Keratinocyte (primary cell): ENCODE data around the gene AIRE.

Experiments
- EZH2 ChIP-seq: IDR thresholded peaks from one replicate; pipeline ENCODE4 v1.6.1; 2012; ENCODE audit warnings: inconsistent platforms, mild to moderate bottlenecking, low read length, moderate library complexity
- TF ChIP-seq, protein P1 (sequence below), 3 experiments: IDR thresholded peaks in 1 of 3; conservative IDR thresholded peaks in 1 of 3; optimal IDR thresholded peaks in 1 of 3; 2 replicates in 2 of 3; 3 replicates in 1 of 3; pipeline versions ENCODE3 to v1.5.1; 2011; ENCODE audit warnings: low read length in 3 of 3, mild to moderate bottlenecking in 3 of 3, moderate library complexity in 2 of 3, control low read depth in 1 of 3, inconsistent platforms in 1 of 3; ENCODE audit not compliant: insufficient read depth in 2 of 3; ENCODE audit errors: extremely low read depth in 1 of 3

DNA sequence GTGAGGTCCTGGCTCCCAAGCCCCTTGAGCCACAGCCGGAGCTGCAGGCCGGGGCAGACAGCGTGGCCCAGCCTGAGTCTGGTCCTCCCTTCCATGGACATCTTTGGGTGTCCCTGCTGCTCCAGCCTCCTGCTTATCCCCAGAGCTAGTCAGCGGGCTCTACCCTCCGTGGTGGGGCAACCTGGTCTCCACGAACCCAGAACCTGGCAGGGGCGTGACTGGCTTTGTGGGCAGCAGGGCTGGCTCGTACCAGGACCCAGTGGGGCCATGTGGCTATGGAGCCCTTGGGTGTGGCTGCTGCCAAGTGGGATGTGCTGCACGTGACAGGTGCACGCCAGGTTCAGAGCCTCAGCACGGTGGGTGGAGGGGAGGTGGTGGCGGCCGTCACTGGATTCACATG is 35.2 kb downstream of the AIRE start:
- TF ChIP-seq, protein P1, sequence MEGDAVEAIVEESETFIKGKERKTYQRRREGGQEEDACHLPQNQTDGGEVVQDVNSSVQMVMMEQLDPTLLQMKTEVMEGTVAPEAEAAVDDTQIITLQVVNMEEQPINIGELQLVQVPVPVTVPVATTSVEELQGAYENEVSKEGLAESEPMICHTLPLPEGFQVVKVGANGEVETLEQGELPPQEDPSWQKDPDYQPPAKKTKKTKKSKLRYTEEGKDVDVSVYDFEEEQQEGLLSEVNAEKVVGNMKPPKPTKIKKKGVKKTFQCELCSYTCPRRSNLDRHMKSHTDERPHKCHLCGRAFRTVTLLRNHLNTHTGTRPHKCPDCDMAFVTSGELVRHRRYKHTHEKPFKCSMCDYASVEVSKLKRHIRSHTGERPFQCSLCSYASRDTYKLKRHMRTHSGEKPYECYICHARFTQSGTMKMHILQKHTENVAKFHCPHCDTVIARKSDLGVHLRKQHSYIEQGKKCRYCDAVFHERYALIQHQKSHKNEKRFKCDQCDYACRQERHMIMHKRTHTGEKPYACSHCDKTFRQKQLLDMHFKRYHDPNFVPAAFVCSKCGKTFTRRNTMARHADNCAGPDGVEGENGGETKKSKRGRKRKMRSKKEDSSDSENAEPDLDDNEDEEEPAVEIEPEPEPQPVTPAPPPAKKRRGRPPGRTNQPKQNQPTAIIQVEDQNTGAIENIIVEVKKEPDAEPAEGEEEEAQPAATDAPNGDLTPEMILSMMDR (optimal IDR thresholded peaks at IDR 0.05 in 1 of 3, IDR thresholded peaks at IDR 0.05 in 1 of 3, conservative IDR thresholded peaks at IDR 0.05 in 1 of 3; ENCODE audit: extremely low read depth in 1 of 3, insufficient read depth in 2 of 3, low read length in 3 of 3) = no peak
- TF ChIP-seq EZH2 = no peak
